Fibroblast of lung (primary cell): ENCODE results near the gene YIPF5.

Experiments used
- CTCF ChIP-seq, 2 donors: IDR thresholded peaks in 1 of 2; conservative IDR thresholded peaks in 1 of 2; 1 replicate in 1 of 2; 2 replicates in 1 of 2; pipeline ENCODE4 v1.5.1; 2011 to 2012; ENCODE audit warnings: low read length in 2 of 2, control low read depth in 1 of 2, inconsistent platforms in 1 of 2, low read depth in 1 of 2, mild to moderate bottlenecking in 1 of 2
- EZH2 ChIP-seq: IDR thresholded peaks from 2 replicates; pipeline ENCODE4 v1.5.1; 2012; ENCODE audit warnings: low read length, control low read depth, mild to moderate bottlenecking; ENCODE audit errors: missing control alignments

- TF ChIP-seq CTCF (conservative IDR thresholded peaks at IDR 0.05 in 1 of 2, IDR thresholded peaks at IDR 0.05 in 1 of 2; ENCODE audit: low read depth in 1 of 2, low read length in 2 of 2) (no peak), EZH2 (no peak)
These were observed 28.9 kb downstream of the YIPF5 start for GRCh38 chr5:144141585-144141984.
